CD14-positive monocyte (primary cell): ENCODE measurements around the gene SHC2. TPM values are rescaled to one million over a fixed set of nuclear protein-coding genes. Genes with fewer than 3 reads are reported as not detected.
"Not testable (repeated sequence)": the region's sequence is repeated elsewhere in the genome, so short reads cannot be mapped to it uniquely, and the experiment has no call there.

Experiments used
- DNase-seq, 3 donors: peaks; one replicate each; pipeline ENCODE4 v3.0.0-alpha.2; 2011 to 2022
- H2AFZ ChIP-seq: 2 replicates; pipeline ENCODE4 v1.6.0; 2012; ENCODE audit warnings: mild to moderate bottlenecking, low read depth, low read length, inconsistent platforms; ENCODE audit not compliant: insufficient read depth, poor library complexity, severe bottlenecking
- H3K27ac ChIP-seq, 2 donors: 1 replicate in 1 of 2; 2 replicates in 1 of 2; pipeline ENCODE4 v1.5.1; 2012 to 2013; ENCODE audit warnings: low read length in 2 of 2, control low read depth in 1 of 2, inconsistent platforms in 1 of 2, low read depth in 1 of 2, mild to moderate bottlenecking in 1 of 2
- H3K27me3 ChIP-seq, 2 donors: one replicate each; pipeline versions ENCODE4 v1.6.0 to v1.6.1; 2011 to 2013; ENCODE audit warnings: low read length in 2 of 2; ENCODE audit not compliant: control insufficient read depth in 2 of 2, insufficient read depth in 2 of 2
- H3K36me3 ChIP-seq, 2 donors: replicated peaks in 1 of 2; 1 replicate in 1 of 2; 2 replicates in 1 of 2; pipeline versions ENCODE4 v1.5.1 to v1.6.1; 2012 to 2013; ENCODE audit warnings: low read length in 2 of 2, control low read depth in 1 of 2, inconsistent platforms in 1 of 2, mild to moderate bottlenecking in 1 of 2; ENCODE audit not compliant: insufficient read depth in 2 of 2, control insufficient read depth in 1 of 2
- H3K4me1 ChIP-seq, 2 donors: 1 replicate in 1 of 2; 2 replicates in 1 of 2; pipeline versions ENCODE4 v1.5.1 to v1.6.1; 2012 to 2013; ENCODE audit warnings: low read length in 2 of 2, control low read depth in 1 of 2, inconsistent platforms in 1 of 2, mild to moderate bottlenecking in 1 of 2, moderate library complexity in 1 of 2; ENCODE audit not compliant: insufficient read depth in 2 of 2, control insufficient read depth in 1 of 2
- H3K4me2 ChIP-seq: replicated peaks from 2 replicates; pipeline ENCODE3; 2012; ENCODE audit warnings: low read length, moderate library complexity, mild to moderate bottlenecking; ENCODE audit not compliant: poor library complexity, severe bottlenecking; ENCODE audit errors: extremely low read depth
- H3K4me3 ChIP-seq, 3 experiments: fragments of 200-600 bp in 1 of 3; sonication (generic) in 1 of 3; replicated peaks in 1 of 3; 1 replicate in 2 of 3; 2 replicates in 1 of 3; pipeline ENCODE4 v1.5.1; 2011 to 2013; ENCODE audit warnings: low read length in 3 of 3, mild to moderate bottlenecking in 3 of 3, control low read depth in 2 of 3, low read depth in 2 of 3, inconsistent platforms in 1 of 3, moderate library complexity in 1 of 3
- H3K79me2 ChIP-seq: 2 replicates; pipeline ENCODE4 v1.6.0; 2012; ENCODE audit warnings: mild to moderate bottlenecking, control low read depth, inconsistent platforms, low read length, moderate library complexity; ENCODE audit not compliant: insufficient read depth
- H3K9ac ChIP-seq: 2 replicates; pipeline ENCODE4 v1.6.0; 2017; ENCODE audit warnings: low read length, mild to moderate bottlenecking; ENCODE audit not compliant: insufficient read depth, poor library complexity, severe bottlenecking
- H3K9me3 ChIP-seq, 2 donors: replicated peaks in 1 of 2; 1 replicate in 1 of 2; 2 replicates in 1 of 2; pipeline versions ENCODE4 v1.5.1 to v1.6.1; 2012 to 2013; ENCODE audit warnings: low read length in 2 of 2, control low read depth in 1 of 2; ENCODE audit not compliant: control insufficient read depth in 1 of 2, insufficient read depth in 1 of 2
- H4K20me1 ChIP-seq: 2 replicates; pipeline ENCODE4 v1.6.0; 2012; ENCODE audit warnings: mild to moderate bottlenecking, low read length, control low read depth, moderate library complexity; ENCODE audit not compliant: insufficient read depth
- H3K27ac Mint-ChIP-seq, 7 donors: one replicate each; pipeline ENCODE4 v1.8.0; 2020; ENCODE audit warnings: mild to moderate bottlenecking in 7 of 7, mixed read lengths in 7 of 7, moderate library complexity in 6 of 7, inconsistent platforms in 2 of 7
- H3K27me3 Mint-ChIP-seq, 3 donors: one replicate each; pipeline ENCODE4 v1.8.0; 2021 to 2022; ENCODE audit warnings: low read depth in 3 of 3, mild to moderate bottlenecking in 3 of 3, mixed read lengths in 3 of 3, moderate library complexity in 3 of 3, inconsistent platforms in 1 of 3
- H3K36me3 Mint-ChIP-seq, 2 donors: one replicate each; pipeline ENCODE4 v1.8.0; 2020; ENCODE audit warnings: mixed read lengths in 2 of 2, inconsistent platforms in 1 of 2, mild to moderate bottlenecking in 1 of 2
- H3K4me1 Mint-ChIP-seq: one replicate; pipeline ENCODE4 v1.8.0; 2020; ENCODE audit warnings: mild to moderate bottlenecking, mixed read lengths
- H3K4me3 Mint-ChIP-seq, 2 donors: one replicate each; pipeline ENCODE4 v1.8.0; 2020; ENCODE audit warnings: mild to moderate bottlenecking in 2 of 2, mixed read lengths in 2 of 2, moderate library complexity in 1 of 2
- H3K9me3 Mint-ChIP-seq, 7 donors: one replicate each; pipeline ENCODE4 v1.8.0; 2020 to 2022; ENCODE audit warnings: mixed read lengths in 7 of 7, mild to moderate bottlenecking in 6 of 7, moderate library complexity in 6 of 7, inconsistent platforms in 2 of 7
- WGBS: methylation state at CpG from one replicate; pipeline ENCODE4 v1.1.5; 2013; ENCODE audit warnings: missing lambda C conversion rate; ENCODE audit not compliant: insufficient coverage; 5-methylcytosine and 5-hydroxymethylcytosine counted together
- intact Hi-C, 2 donors: fragments of 100-400 bp; cut with micrococcal nuclease; formaldehyde crosslinking; loops; one replicate each; pipeline versions ENCODE4 v1.15.0 to v1.15.1; 2023
- polyA plus RNA-seq, 3 donors: library from polyadenylated mRNA; depleted of rRNA in 1 of 3; unstranded in 2 of 3; stranded (reverse) in 1 of 3; fragments of 300-500 nt in 2 of 3; fragments of >200 nt in 1 of 3; fragmentation: Illumina TruSeq in 2 of 3; gene quantifications; 1 replicate in 2 of 3; 2 replicates in 1 of 3; pipeline ENCODE4 v1.2.3, GENCODE V29; 2012 to 2021
- TF ChIP-seq, protein P1 (sequence below): fragments of 200-600 bp; IDR thresholded peaks from one replicate; pipeline ENCODE4 v1.8.0; 2022; ENCODE audit warnings: antibody characterized with exemption, mild to moderate bottlenecking

Gene SHC2
- polyA plus RNA-seq, 3 donors, result not detected

DNA sequence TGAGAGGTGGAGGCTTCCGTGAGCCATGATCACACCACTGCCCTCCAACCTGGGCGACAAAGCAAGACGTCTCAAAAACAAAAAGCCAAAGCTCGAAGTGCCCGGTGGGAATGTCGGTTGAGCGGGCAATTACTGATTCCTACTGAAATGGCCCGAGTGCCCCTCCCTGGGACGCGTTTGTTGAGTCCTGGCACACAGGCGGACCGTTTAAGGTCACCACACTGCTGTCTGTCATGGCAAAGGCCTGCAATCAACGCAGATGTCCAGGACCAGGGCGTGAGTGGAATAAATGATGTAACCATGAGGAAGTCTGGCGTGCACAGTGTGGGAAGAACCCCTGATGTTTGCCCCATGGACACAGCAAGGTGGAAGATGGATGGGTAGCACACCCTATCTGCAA, 32.7 kb downstream of the SHC2 start:
- Histone ChIP-seq H3K4me3 (no peak overlapping the region), H3K79me2 (no peaks in the 10 kb centered on the region), H3K27me3 (no peaks in the 10 kb centered on the region), H3K9ac (no peak overlapping the region), H3K9me3 (peaks cover 27 to 29% of the 10 kb centered on the region in 2 donors), H2AFZ (no peak overlapping the region), H3K4me1 (no peaks in the 10 kb centered on the region), H3K4me2 (no peak overlapping the region), H3K27ac (no peak overlapping the region), H3K36me3 (no peaks in the 10 kb centered on the region), H4K20me1 (no peaks in the 10 kb centered on the region)
- TF ChIP-seq, protein P1, sequence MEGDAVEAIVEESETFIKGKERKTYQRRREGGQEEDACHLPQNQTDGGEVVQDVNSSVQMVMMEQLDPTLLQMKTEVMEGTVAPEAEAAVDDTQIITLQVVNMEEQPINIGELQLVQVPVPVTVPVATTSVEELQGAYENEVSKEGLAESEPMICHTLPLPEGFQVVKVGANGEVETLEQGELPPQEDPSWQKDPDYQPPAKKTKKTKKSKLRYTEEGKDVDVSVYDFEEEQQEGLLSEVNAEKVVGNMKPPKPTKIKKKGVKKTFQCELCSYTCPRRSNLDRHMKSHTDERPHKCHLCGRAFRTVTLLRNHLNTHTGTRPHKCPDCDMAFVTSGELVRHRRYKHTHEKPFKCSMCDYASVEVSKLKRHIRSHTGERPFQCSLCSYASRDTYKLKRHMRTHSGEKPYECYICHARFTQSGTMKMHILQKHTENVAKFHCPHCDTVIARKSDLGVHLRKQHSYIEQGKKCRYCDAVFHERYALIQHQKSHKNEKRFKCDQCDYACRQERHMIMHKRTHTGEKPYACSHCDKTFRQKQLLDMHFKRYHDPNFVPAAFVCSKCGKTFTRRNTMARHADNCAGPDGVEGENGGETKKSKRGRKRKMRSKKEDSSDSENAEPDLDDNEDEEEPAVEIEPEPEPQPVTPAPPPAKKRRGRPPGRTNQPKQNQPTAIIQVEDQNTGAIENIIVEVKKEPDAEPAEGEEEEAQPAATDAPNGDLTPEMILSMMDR, result no peak
- Mint-ChIP-seq H3K4me1 (peaks cover 3% of the 10 kb centered on the region), H3K36me3 (no peaks in the 10 kb centered on the region), H3K27me3 (peaks cover 0 to 3% (median 0%) of the 10 kb centered on the region in 3 donors), H3K27ac (no peak overlapping the region), H3K9me3 (peaks cover 13 to 33% (median 21%) of the 10 kb centered on the region in 7 donors), H3K4me3 (no peak overlapping the region)
- no peak for DNase-seq
- 92% methylated on average over 15 of the region's 15 CpGs for WGBS
- intact Hi-C loops, result no loop called here

DNA sequence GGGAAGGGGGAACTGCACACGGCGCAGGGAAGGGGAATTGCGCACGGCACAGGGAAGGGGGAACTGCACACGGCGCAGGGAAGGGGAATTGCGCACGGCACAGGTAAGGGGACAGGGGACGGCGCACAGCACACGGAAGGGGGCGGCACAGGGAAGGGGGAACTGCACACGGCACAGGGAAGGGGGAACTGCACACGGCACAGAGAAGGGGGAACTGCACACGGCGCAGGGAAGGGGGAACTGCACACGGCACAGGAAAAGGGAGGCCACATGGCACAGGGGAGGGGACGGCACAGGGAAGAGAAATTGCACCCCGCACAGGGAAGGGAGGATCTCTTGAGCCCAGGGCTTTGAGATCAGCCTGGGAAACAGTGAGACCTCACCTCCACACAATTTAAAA, 33.2 kb downstream of the SHC2 start:
- H3K4me3 ChIP-seq, H3K4me2 ChIP-seq, H3K4me1 Mint-ChIP-seq, H3K79me2 ChIP-seq, H2AFZ ChIP-seq, H3K27me3 Mint-ChIP-seq, H3K27ac ChIP-seq, H3K27me3 ChIP-seq, H3K9ac ChIP-seq, H3K4me1 ChIP-seq, H4K20me1 ChIP-seq, intact Hi-C loops, H3K36me3 ChIP-seq, DNase-seq, H3K36me3 Mint-ChIP-seq: not testable (repeated sequence)
- H3K4me3 Mint-ChIP-seq, result peak overlapping the region in 1 of 2 donors; percentile 35
- H3K27ac Mint-ChIP-seq, result peak overlapping the region in 1 of 7 donors; percentile 76
- peaks cover 27 to 29% of the 10 kb centered on the region in 2 donors for H3K9me3 ChIP-seq
- peaks cover 13 to 33% (median 21%) of the 10 kb centered on the region in 7 donors for H3K9me3 Mint-ChIP-seq
- 16% methylated on average over 8 of the region's 19 CpGs for WGBS
